ENCODE results near the gene STARD13. TPM values are rescaled to one million over a fixed set of nuclear protein-coding genes. Genes with fewer than 3 reads are reported as not detected.

Gene STARD13
- total RNA-seq, 6 donors from 2014 or later, result 43.6 to 76.5 (median 63.7) TPM

GRCh38 chr13:33328701-33329100 lies 43.1 kb upstream of the STARD13 start:
- TF ChIP-seq EP300 (IDR thresholded peaks at IDR 0.05) (no peak), CTCF (IDR thresholded peaks at IDR 0.05) (no peak), POLR2AphosphoS5 (IDR thresholded peaks at IDR 0.05) (no peak), POLR2A (IDR thresholded peaks at IDR 0.05) (no peak)
- ATAC-seq (ENCODE audit: low FRiP score in 2 of 2), result peak; percentile 36 to 53
- H3K27ac ChIP-seq, result no peak overlapping the region

GRCh38 chr13:33326723-33327122 lies 41.2 kb upstream of the STARD13 start:
- H3K4me1 ChIP-seq, result peaks cover 9 to 32% (median 26%) of the 10 kb centered on the region in 4 donors
- no peak for DNase-seq
- WGBS, 2 donors, result 86 to 96% methylated on average over 2 of the region's 2 CpGs
- peak overlapping the region in 2 of 4 donors; percentile 0 to 65 for H3K27ac ChIP-seq
- H3K27me3 ChIP-seq, result no peaks in the 10 kb centered on the region
- no peak for TF ChIP-seq CTCF (IDR thresholded peaks at IDR 0.05)
- TF ChIP-seq EP300 (IDR thresholded peaks at IDR 0.05), result no peak
- TF ChIP-seq POLR2AphosphoS5 (IDR thresholded peaks at IDR 0.05), result no peak
- TF ChIP-seq POLR2A (IDR thresholded peaks at IDR 0.05), result no peak
- no peaks in the 10 kb centered on the region for H3K36me3 ChIP-seq
- no peak overlapping the region for H3K4me3 ChIP-seq
- no peak for ATAC-seq (ENCODE audit: low FRiP score in 2 of 2)
- no peaks in the 10 kb centered on the region for H3K9me3 ChIP-seq

More at GRCh38 chr13:33328701-33329100, 43.1 kb upstream of the STARD13 start:
- Histone ChIP-seq H3K36me3 (no peaks in the 10 kb centered on the region), H3K27me3 (no peaks in the 10 kb centered on the region), H3K4me3 (no peak overlapping the region), H3K9me3 (no peaks in the 10 kb centered on the region), H3K4me1 (peaks cover 4 to 30% (median 18%) of the 10 kb centered on the region in 4 donors)
- peak in 1 of 2 donors; percentile 44 for DNase-seq
- WGBS, 2 donors, result 45 to 75% methylated on average over 1 of the region's 1 CpG

GRCh38 chr13:33326246-33326645 lies 40.7 kb upstream of the STARD13 start:
- DNase-seq, result no peak
- ATAC-seq (ENCODE audit: low FRiP score in 2 of 2), result no peak
- no peaks in the 10 kb centered on the region for H3K36me3 ChIP-seq

GRCh38 chr13:33323801-33324510 lies 38.4 kb upstream of the STARD13 start:
- peaks cover 9 to 33% (median 19%) of the 10 kb centered on the region in 4 donors for H3K4me1 ChIP-seq
- TF ChIP-seq EP300 (IDR thresholded peaks at IDR 0.05) (no peak), CTCF (IDR thresholded peaks at IDR 0.05) (no peak)
- ATAC-seq (ENCODE audit: low FRiP score in 2 of 2) (peak in 1 of 2 donors; percentile 58), DNase-seq (no peak)
- no peaks in the 10 kb centered on the region for H3K36me3 ChIP-seq
- H3K9me3 ChIP-seq, result no peaks in the 10 kb centered on the region
- peak overlapping the region in 1 of 4 donors; percentile 55 for H3K27ac ChIP-seq
- 73 to 79% methylated on average over 7 of the region's 7 CpGs for WGBS, 2 donors
- H3K27me3 ChIP-seq, result no peaks in the 10 kb centered on the region
- H3K4me3 ChIP-seq, result no peak overlapping the region

More at GRCh38 chr13:33326246-33326645, 40.7 kb upstream of the STARD13 start:
- Histone ChIP-seq H3K27ac (peak overlapping the region in 3 of 4 donors; percentile 0 to 65 (median 35)), H3K9me3 (no peaks in the 10 kb centered on the region), H3K27me3 (no peaks in the 10 kb centered on the region), H3K4me3 (no peak overlapping the region), H3K4me1 (peaks cover 9 to 37% (median 26%) of the 10 kb centered on the region in 4 donors)
- TF ChIP-seq POLR2AphosphoS5 (IDR thresholded peaks at IDR 0.05), result no peak
- TF ChIP-seq CTCF (IDR thresholded peaks at IDR 0.05), result no peak
- TF ChIP-seq EP300 (IDR thresholded peaks at IDR 0.05), result no peak
- no peak for TF ChIP-seq POLR2A (IDR thresholded peaks at IDR 0.05)
- WGBS, 2 donors, result 48 to 51% methylated on average over 3 of the region's 3 CpGs
